ENCODE measurements around the gene COL27A1. TPM values are rescaled to one million over a fixed set of nuclear protein-coding genes. Genes with fewer than 3 reads are reported as not detected.

COL27A1 gene
- total RNA-seq, 5 donors from 2014 or later (not counting 1 experiment from before 2014, with no cell fraction given) = 0.53 to 1.7 (median 0.95) TPM

DNA sequence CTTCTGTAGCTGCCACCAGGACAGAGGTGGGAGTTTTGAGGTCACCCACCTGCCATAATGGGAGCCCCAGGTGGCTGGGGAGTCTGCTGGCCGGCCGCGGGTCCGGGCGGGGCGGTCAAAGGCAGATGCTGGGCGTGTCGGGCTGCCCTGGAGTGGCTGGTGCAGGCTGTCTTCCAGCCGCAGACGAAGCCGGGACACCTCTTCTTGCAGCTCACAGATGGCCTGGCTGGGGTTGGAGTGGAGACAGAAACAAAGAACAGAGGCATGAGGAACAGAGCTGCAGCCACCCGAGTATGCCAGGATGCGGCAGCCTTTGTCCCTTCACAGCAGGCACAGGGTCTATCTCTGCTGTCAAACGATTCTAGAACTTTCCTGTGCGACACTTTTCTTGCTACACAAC, 192.3 kb downstream of the COL27A1 start:
- POLR2A ChIA-PET = no interaction called here
- ATAC-seq (replicated peaks in 1 of 4) (no peak), DNase-seq (no peak)
- Histone ChIP-seq H3K9me3 (no peaks in the 10 kb centered on the region), H3K4me1 (ENCODE audit: control insufficient read depth in 1 of 2, extremely low read depth in 1 of 2, insufficient read depth in 2 of 2, low read length in 2 of 2) (peaks cover 17 to 49% of the 10 kb centered on the region in 2 experiments), H3K27ac (ENCODE audit: low read length) (no peak overlapping the region), H3K4me3 (ENCODE audit: control insufficient read depth in 1 of 2, extremely low read depth in 1 of 2, low read length in 1 of 2) (no peak overlapping the region), H3K36me3 (ENCODE audit: control insufficient read depth in 2 of 2, extremely low read depth in 1 of 2, insufficient read depth in 1 of 2, low read length in 1 of 2) (peaks cover 23 to 100% of the 10 kb centered on the region in 2 donors), H3K27me3 (replicated peaks in 1 of 2; ENCODE audit: control insufficient read depth in 2 of 2, extremely low read depth in 1 of 2, insufficient read depth in 2 of 2, low read length in 1 of 2) (no peaks in the 10 kb centered on the region)
- Mint-ChIP-seq H3K27ac (peak overlapping the region; percentile 92 to 93), H3K4me3 (no peak overlapping the region), H3K4me1 (peaks cover 51 to 55% (median 53%) of the 10 kb centered on the region in 3 donors), H3K27me3 (no peaks in the 10 kb centered on the region), H3K36me3 (peaks cover 79% of the 10 kb centered on the region), H3K9me3 (no peaks in the 10 kb centered on the region)
- CTCF ChIA-PET = interaction anchor here in 1 of 2 donors (1.1 kb wide), 1 partner anchor 38 kb away, joined by 3 read pairs; no protein-coding TSS in a partner anchor
- WGBS (ENCODE audit: insufficient coverage) = 91% methylated on average over 15 of the region's 15 CpGs

DNA sequence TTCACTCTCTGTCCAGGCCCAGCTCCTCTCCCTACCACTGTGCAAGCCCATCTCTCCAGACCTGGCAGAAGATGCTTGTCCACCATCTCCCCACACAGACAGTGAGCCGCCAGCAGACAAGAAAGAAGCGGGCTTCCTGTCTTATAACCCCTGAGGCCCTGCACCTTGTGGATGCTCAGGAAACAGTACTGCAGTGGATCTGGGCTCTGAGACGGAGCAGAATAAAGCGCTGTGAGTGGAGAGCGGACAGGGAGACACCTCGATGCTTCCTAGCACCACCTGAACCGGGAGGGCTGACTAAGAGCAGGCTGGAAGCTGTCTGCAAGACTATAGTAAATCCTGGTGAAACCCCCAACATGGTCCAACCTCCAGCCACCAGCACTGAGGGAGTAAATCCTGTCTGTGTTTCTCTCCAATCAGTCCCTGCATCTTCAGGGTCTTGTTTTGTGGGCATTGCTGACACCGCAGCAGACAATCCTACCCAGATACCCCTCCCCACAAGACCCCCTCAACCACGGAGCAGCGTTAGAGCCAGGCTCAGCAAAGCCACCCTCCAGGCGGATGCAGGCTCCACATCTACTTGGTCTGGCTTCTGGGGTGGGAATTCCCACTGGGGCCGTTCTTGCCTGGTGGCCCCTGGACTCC, 193.0 kb downstream of the COL27A1 start:
- no peaks in the 10 kb centered on the region for H3K27me3 ChIP-seq (replicated peaks in 1 of 2; ENCODE audit: control insufficient read depth in 2 of 2, extremely low read depth in 1 of 2, insufficient read depth in 2 of 2, low read length in 1 of 2)
- peaks cover 75% of the 10 kb centered on the region for H3K36me3 Mint-ChIP-seq
- peaks cover 20 to 53% of the 10 kb centered on the region in 2 experiments for H3K4me1 ChIP-seq (ENCODE audit: control insufficient read depth in 1 of 2, extremely low read depth in 1 of 2, insufficient read depth in 2 of 2, low read length in 2 of 2)
- ATAC-seq (replicated peaks in 1 of 4) (no peak), DNase-seq (no peak)
- POLR2A ChIA-PET = interaction anchor here in 1 of 2 donors (1.0 kb wide), 1 partner anchor 39 kb away, joined by 3 read pairs; no protein-coding TSS in a partner anchor
- H3K36me3 ChIP-seq (ENCODE audit: control insufficient read depth in 2 of 2, extremely low read depth in 1 of 2, insufficient read depth in 1 of 2, low read length in 1 of 2) = peaks cover 26 to 98% of the 10 kb centered on the region in 2 donors
- H3K4me3 Mint-ChIP-seq = peak overlapping the region in 1 of 3 donors; percentile 58
- CTCF ChIA-PET = interaction anchor here in 1 of 2 donors (1.1 kb wide), 1 partner anchor 37 kb away, joined by 3 read pairs; no protein-coding TSS in a partner anchor
- H3K27me3 Mint-ChIP-seq = no peaks in the 10 kb centered on the region
- 74% methylated on average over 5 of the region's 12 CpGs for WGBS (ENCODE audit: insufficient coverage)
- peaks cover 52 to 59% (median 56%) of the 10 kb centered on the region in 3 donors for H3K4me1 Mint-ChIP-seq
- H3K9me3 ChIP-seq = no peaks in the 10 kb centered on the region
- H3K27ac ChIP-seq (ENCODE audit: low read length) = peak overlapping the region; percentile 36
- H3K9me3 Mint-ChIP-seq = no peaks in the 10 kb centered on the region
- peak overlapping the region; percentile 92 to 93 for H3K27ac Mint-ChIP-seq
- no peak overlapping the region for H3K4me3 ChIP-seq (ENCODE audit: control insufficient read depth in 1 of 2, extremely low read depth in 1 of 2, low read length in 1 of 2)

DNA sequence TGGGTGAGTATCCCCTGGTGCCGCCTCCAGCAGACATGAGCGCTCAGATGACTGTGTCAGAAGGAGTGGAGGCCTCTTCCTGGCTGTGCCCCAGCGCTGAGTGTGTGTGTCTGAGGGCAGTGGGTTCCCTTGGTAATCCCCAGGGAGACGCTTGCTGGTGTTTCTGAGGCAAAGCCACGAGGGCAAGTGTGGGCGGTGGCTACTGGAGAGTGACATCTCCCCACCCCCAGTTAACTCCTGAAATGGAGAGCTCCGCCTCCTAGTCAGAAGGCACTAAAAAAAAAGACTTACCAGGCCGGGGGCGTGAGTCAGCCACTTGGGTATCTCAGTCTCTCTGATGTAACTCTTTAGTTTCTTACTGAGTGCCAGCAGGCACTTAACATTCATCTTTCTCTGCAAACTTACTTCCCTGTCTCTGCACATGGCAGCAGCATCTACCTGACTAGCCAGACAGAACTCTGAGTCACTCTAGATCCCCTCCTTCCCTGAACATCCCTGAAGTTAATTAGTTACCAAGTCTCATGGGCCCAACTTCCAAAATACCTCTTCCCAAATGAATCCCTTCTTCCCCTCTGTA, 193.7 kb downstream of the COL27A1 start:
- H3K4me3 ChIP-seq (ENCODE audit: control insufficient read depth in 1 of 2, extremely low read depth in 1 of 2, low read length in 1 of 2) = no peak overlapping the region
- Mint-ChIP-seq H3K9me3 (no peaks in the 10 kb centered on the region), H3K27ac (peak overlapping the region; percentile 92 to 93), H3K27me3 (no peaks in the 10 kb centered on the region), H3K4me3 (peak overlapping the region in 2 of 3 donors; percentile 52 to 58), H3K4me1 (peaks cover 49 to 59% (median 57%) of the 10 kb centered on the region in 3 donors), H3K36me3 (peaks cover 69% of the 10 kb centered on the region)
- ATAC-seq (replicated peaks in 1 of 4) (peak; percentile 74 to 84 (median 76)), DNase-seq (peak in 31 of 35 experiments; percentile 17 to 72 (median 38))
- 27% methylated on average over 4 of the region's 9 CpGs for WGBS (ENCODE audit: insufficient coverage)
- peaks cover 20 to 54% of the 10 kb centered on the region in 2 experiments for H3K4me1 ChIP-seq (ENCODE audit: control insufficient read depth in 1 of 2, extremely low read depth in 1 of 2, insufficient read depth in 2 of 2, low read length in 2 of 2)
- H3K9me3 ChIP-seq = no peaks in the 10 kb centered on the region
- H3K36me3 ChIP-seq (ENCODE audit: control insufficient read depth in 2 of 2, extremely low read depth in 1 of 2, insufficient read depth in 1 of 2, low read length in 1 of 2) = peaks cover 28 to 97% of the 10 kb centered on the region in 2 donors
- POLR2A ChIA-PET = interaction anchor here in 1 of 2 donors (1.0 kb wide), 1 partner anchor 38 kb away, joined by 3 read pairs; no protein-coding TSS in a partner anchor
- no peaks in the 10 kb centered on the region for H3K27me3 ChIP-seq (replicated peaks in 1 of 2; ENCODE audit: control insufficient read depth in 2 of 2, extremely low read depth in 1 of 2, insufficient read depth in 2 of 2, low read length in 1 of 2)
- peak overlapping the region; percentile 36 for H3K27ac ChIP-seq (ENCODE audit: low read length)
- CTCF ChIA-PET = no interaction called here

DNA sequence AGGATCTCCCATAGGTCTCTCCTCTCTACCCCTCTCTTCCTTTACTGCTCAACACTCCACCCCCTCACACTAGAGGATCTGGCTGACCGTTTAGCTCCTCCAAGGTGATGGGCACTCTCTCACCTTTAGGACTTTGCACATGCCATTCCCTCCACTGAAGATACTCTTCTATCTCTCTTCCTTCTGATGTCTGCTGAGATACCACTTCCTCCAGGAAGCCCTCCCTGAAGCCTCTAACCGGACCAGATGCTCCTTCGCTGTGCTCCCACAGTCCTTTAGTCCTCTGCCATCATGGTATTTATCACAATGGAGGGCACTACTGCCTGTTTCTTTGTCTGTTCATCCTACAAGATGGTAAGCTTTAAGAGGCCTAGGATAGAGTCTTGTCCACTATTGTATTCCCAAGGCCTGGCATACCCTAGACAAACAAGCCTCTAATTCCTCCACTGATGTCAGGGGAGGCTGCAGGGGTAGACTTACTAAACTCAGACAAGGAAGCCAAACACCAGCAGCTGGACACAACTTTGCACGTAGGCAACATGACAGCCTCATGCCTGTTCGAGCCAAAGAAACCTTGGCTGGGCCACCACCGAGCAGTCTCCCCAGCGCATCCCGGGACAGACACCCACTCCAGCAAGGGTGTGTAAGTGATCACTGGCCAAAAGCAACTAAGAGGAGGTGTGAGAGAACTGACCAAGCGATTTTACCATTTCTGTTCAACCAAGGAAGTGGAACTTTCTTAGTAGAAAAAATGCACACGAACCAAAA, 194.6 kb downstream of the COL27A1 start:
- Histone ChIP-seq H3K27ac (ENCODE audit: low read length) (peak overlapping the region; percentile 36), H3K4me3 (ENCODE audit: control insufficient read depth in 1 of 2, extremely low read depth in 1 of 2, low read length in 1 of 2) (no peak overlapping the region), H3K9me3 (no peaks in the 10 kb centered on the region), H3K4me1 (ENCODE audit: control insufficient read depth in 1 of 2, extremely low read depth in 1 of 2, insufficient read depth in 2 of 2, low read length in 2 of 2) (peaks cover 20 to 54% of the 10 kb centered on the region in 2 experiments), H3K36me3 (ENCODE audit: control insufficient read depth in 2 of 2, extremely low read depth in 1 of 2, insufficient read depth in 1 of 2, low read length in 1 of 2) (peaks cover 28 to 93% of the 10 kb centered on the region in 2 donors), H3K27me3 (replicated peaks in 1 of 2; ENCODE audit: control insufficient read depth in 2 of 2, extremely low read depth in 1 of 2, insufficient read depth in 2 of 2, low read length in 1 of 2) (no peaks in the 10 kb centered on the region)
- H3K27ac Mint-ChIP-seq = peak overlapping the region; percentile 92 to 93
- DNase-seq (no peak), ATAC-seq (replicated peaks in 1 of 4) (no peak)
- no peaks in the 10 kb centered on the region for H3K9me3 Mint-ChIP-seq
- POLR2A ChIA-PET = interaction anchor here in 1 of 2 donors (0.6 kb wide), 1 partner anchor 21 kb away, joined by 3 read pairs; no protein-coding TSS in a partner anchor
- no peaks in the 10 kb centered on the region for H3K27me3 Mint-ChIP-seq
- CTCF ChIA-PET = interaction anchor here in 1 of 2 donors (1.0 kb wide), 1 partner anchor 249 kb away, joined by 4 read pairs; no protein-coding TSS in a partner anchor
- peak overlapping the region in 1 of 3 donors; percentile 58 for H3K4me3 Mint-ChIP-seq
- H3K4me1 Mint-ChIP-seq = peaks cover 45 to 59% (median 54%) of the 10 kb centered on the region in 3 donors
- H3K36me3 Mint-ChIP-seq = peaks cover 60% of the 10 kb centered on the region
- WGBS (ENCODE audit: insufficient coverage) = 64% methylated on average over 5 of the region's 10 CpGs

DNA sequence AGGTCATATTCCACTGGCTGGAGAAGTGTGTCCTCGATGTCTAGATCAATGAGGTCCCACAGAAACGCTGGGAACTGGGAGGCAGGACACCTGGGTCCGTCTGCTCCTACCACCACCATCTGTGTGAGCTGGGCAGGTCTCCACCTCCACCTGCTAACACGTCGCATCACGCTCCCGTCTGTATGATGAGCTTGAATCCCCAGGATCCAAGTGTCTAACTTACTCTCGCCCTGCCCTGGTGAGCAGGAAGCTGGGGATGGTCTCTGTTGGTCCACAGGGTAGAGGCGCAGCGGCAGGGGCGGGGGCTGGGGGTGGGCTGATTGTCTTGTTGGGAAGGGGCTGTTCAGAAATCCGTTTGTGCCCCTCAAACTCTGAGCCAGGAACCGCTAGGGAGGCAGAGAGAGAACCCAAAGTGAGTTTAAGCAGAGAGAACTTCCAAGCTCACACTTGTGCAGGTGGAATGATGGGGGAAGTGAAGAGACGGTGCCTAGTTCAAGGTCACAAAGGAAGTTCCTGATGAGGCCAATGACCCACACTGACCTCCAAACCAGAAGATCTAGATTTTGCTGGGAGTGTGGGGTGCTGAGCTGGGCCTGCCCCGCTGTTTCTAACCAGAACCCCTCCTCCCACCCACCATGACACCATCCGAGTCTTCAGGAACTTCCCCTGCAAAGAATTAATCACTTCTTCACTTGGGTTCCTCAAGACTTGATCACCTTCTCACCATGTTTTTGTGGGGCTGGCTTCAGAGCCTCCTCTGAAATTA, 195.5 kb downstream of the COL27A1 start:
- H3K4me3 ChIP-seq (ENCODE audit: control insufficient read depth in 1 of 2, extremely low read depth in 1 of 2, low read length in 1 of 2) = no peak overlapping the region
- peaks cover 53% of the 10 kb centered on the region for H3K36me3 Mint-ChIP-seq
- no peak for ATAC-seq (replicated peaks in 1 of 4)
- H3K9me3 Mint-ChIP-seq = no peaks in the 10 kb centered on the region
- POLR2A ChIA-PET = interaction anchor here in 1 of 2 donors (0.6 kb wide), 1 partner anchor 20 kb away, joined by 3 read pairs; no protein-coding TSS in a partner anchor
- peak overlapping the region; percentile 36 for H3K27ac ChIP-seq (ENCODE audit: low read length)
- no peaks in the 10 kb centered on the region for H3K9me3 ChIP-seq
- WGBS (ENCODE audit: insufficient coverage) = 93% methylated on average over 5 of the region's 16 CpGs
- DNase-seq = no peak
- H3K27me3 Mint-ChIP-seq = no peaks in the 10 kb centered on the region
- H3K4me3 Mint-ChIP-seq = peak overlapping the region in 1 of 3 donors; percentile 58
- peaks cover 45 to 59% (median 52%) of the 10 kb centered on the region in 3 donors for H3K4me1 Mint-ChIP-seq
- no peaks in the 10 kb centered on the region for H3K27me3 ChIP-seq (replicated peaks in 1 of 2; ENCODE audit: control insufficient read depth in 2 of 2, extremely low read depth in 1 of 2, insufficient read depth in 2 of 2, low read length in 1 of 2)
- H3K36me3 ChIP-seq (ENCODE audit: control insufficient read depth in 2 of 2, extremely low read depth in 1 of 2, insufficient read depth in 1 of 2, low read length in 1 of 2) = peaks cover 26 to 91% of the 10 kb centered on the region in 2 donors
- H3K4me1 ChIP-seq (ENCODE audit: control insufficient read depth in 1 of 2, extremely low read depth in 1 of 2, insufficient read depth in 2 of 2, low read length in 2 of 2) = peaks cover 20 to 55% of the 10 kb centered on the region in 2 experiments
- peak overlapping the region; percentile 92 to 93 for H3K27ac Mint-ChIP-seq
- CTCF ChIA-PET = interaction anchor here (0.6 to 1.0 kb wide), 2 partner anchors 49 to 248 kb away, joined by 3 to 4 read pairs; no protein-coding TSS in a partner anchor

Measured in T-cell (primary cell).